Measurements from ENCODE around the gene SLC9B2.

Gene SLC9B2

GRCh38 chr4:103067841-103068547, 8.6 kb downstream of the SLC9B2 start:
- in situ Hi-C loops (cut with HindIII; ENCODE audit: low sequenced_read_pairs), result no loop called here
- H3K4me3 ChIP-seq (ENCODE audit: low read depth, low read length), result no peak overlapping the region
- TF ChIP-seq CTCF (IDR thresholded peaks at IDR 0.05; ENCODE audit: low read depth, low read length, missing control alignments), result no peak
- DNase-seq (ENCODE audit: low read depth), result no peak

DNA sequence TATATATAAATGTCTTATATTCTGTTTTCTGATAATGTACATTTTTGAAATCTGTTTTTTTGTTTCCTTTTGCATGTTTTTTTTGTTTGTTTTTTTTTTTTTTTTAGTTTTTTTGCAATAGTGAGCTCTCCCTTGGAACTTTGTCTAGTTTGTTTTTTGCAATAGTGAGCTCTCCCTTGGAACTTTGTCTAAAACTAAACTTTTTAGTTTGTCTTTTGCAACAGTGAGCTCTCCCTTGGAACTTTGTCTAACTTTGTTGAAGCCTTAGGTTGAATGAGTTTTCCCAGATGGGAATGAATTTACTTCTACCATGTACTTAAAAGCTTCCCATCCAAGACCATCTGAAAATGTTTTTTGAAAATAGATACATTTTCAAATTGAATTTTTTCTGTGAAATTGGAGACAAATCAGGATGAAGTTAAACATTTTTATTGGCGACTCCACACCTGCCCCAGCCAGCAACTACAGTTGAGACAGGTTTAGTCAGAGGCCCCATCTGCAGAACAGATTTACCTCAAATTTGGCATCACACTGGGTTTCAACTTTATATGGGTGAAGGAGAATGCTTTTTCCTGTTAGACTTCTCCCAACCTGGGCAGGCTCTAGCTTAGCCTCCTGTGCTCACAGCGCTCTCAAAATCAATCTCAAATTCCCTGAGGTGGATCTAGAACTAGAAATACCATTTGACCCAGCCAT, 16.0 kb downstream of the SLC9B2 start:
- in situ Hi-C loops (cut with HindIII; ENCODE audit: low sequenced_read_pairs), result no loop called here
- no peak for DNase-seq (ENCODE audit: low read depth)
- no peak for TF ChIP-seq CTCF (IDR thresholded peaks at IDR 0.05; ENCODE audit: low read depth, low read length, missing control alignments)
- H3K4me3 ChIP-seq (ENCODE audit: low read depth, low read length), result no peak overlapping the region

GRCh38 chr4:103054030-103054429, 22.5 kb downstream of the SLC9B2 start:
- H3K4me3 ChIP-seq (ENCODE audit: low read depth, low read length), result no peak overlapping the region
- DNase-seq (ENCODE audit: low read depth), result no peak
- in situ Hi-C loops (cut with HindIII; ENCODE audit: low sequenced_read_pairs), result no loop called here
- no peak for TF ChIP-seq CTCF (IDR thresholded peaks at IDR 0.05; ENCODE audit: low read depth, low read length, missing control alignments)

DNA sequence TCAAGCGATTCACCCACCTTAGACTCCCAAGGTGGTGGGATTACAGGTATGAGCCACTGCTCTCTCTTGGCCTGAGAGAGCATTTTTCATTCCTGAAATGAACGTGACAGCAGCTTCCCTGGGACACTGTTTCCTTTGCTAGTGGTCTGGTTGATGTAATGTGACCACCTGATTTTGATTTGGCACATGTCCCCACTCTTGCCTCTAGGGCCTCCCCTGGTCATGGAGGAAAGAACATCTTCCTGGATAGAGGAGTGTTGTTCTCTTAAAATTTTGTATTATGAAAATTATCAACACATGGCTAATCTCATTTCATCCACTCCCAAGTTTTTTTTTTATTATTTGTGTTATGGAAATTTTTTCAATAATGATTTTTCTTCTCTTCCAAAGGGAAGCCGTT, 23.8 kb downstream of the SLC9B2 start:
- in situ Hi-C loops (cut with HindIII; ENCODE audit: low sequenced_read_pairs), result no loop called here
- H3K4me3 ChIP-seq (ENCODE audit: low read depth, low read length), result no peak overlapping the region
- TF ChIP-seq CTCF (IDR thresholded peaks at IDR 0.05; ENCODE audit: low read depth, low read length, missing control alignments), result no peak
- no peak for DNase-seq (ENCODE audit: low read depth)

DNA sequence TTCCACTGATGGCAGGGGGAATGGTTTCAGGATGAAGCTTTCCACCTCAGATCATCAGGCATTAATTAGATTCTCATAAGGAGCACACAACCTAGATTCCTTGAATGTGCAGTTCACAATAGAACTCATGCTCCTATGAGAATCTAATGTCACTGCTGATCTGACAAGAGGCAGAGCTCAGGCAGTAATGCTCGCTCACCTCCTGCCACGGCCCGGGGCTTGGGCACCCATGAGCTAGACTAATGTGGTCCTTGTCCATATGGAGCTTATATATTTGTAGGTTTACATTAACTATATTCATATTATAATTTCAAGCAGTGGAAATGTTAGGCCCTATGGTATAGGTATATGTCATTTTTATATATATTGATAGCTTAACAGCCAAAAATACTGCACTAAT, 24.4 kb downstream of the SLC9B2 start:
- DNase-seq (ENCODE audit: low read depth), result no peak
- no peak overlapping the region for H3K4me3 ChIP-seq (ENCODE audit: low read depth, low read length)
- in situ Hi-C loops (cut with HindIII; ENCODE audit: low sequenced_read_pairs), result no loop called here
- TF ChIP-seq CTCF (IDR thresholded peaks at IDR 0.05; ENCODE audit: low read depth, low read length, missing control alignments), result no peak

DNA sequence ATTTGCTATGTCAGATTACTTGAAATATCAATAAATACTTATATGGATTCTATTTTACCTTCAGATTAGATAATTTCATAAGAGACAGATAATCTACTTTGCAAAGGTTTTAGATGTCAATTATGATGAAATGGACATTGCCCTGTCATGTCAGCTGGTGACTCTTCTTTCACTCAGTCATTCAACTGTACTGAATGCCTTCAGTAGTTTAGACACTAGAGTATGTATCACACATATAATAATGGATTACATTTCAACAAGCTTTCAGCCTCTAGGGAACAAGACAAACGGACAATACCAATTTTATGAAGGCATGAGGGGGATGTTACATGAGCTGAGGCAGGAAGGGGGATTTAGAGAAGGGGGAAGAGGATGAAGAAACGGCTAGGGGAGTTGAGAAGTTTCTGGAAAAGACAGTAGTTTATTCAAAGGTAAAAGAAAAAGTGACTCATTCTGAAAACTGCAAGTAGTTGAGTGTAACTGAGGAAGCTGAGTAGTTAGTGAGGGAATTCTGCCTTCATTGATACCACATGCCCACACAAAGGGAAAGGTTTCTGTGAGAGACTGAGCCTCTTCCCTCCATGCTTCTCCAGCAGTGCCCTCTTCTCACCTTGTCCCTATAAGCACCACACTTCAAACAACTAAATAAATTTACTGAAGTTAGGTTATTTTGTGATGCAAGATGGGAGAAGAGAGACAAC, 25.7 kb downstream of the SLC9B2 start:
- DNase-seq (ENCODE audit: low read depth), result no peak
- in situ Hi-C loops (cut with HindIII; ENCODE audit: low sequenced_read_pairs), result no loop called here
- no peak for TF ChIP-seq CTCF (IDR thresholded peaks at IDR 0.05; ENCODE audit: low read depth, low read length, missing control alignments)

More for the DNA sequence above, 25.7 kb downstream of the SLC9B2 start:
- no peak overlapping the region for H3K4me3 ChIP-seq (ENCODE audit: low read depth, low read length)

Data from astrocyte of the cerebellum (primary cell).